ENCODE data around the gene CCDC40.

Gene CCDC40

GRCh38 chr17:80002070-80002641 is 34.3 kb upstream of the CCDC40 start:
- DNase-seq = no peak

- DNase-seq = no peak
These were observed 33.6 kb upstream of the CCDC40 start for GRCh38 chr17:80002690-80003490.

GRCh38 chr17:80003969-80004368 is 32.5 kb upstream of the CCDC40 start:
- no peak for DNase-seq

- peak; percentile 48 for DNase-seq
These were observed 30.8 kb upstream of the CCDC40 start for GRCh38 chr17:80005360-80006338.

GRCh38 chr17:80006339-80006720 is 30.1 kb upstream of the CCDC40 start:
- DNase-seq = no peak

- DNase-seq = no peak
These were observed 29.4 kb upstream of the CCDC40 start for GRCh38 chr17:80006811-80007752.

- DNase-seq = no peak
These were observed 28.5 kb upstream of the CCDC40 start for GRCh38 chr17:80007939-80008338.

GRCh38 chr17:80008383-80008840 is 28.0 kb upstream of the CCDC40 start:
- DNase-seq = peak; percentile 80

- DNase-seq = no peak
These were observed 27.6 kb upstream of the CCDC40 start for GRCh38 chr17:80008848-80009247.

GRCh38 chr17:80009391-80010282 is 26.8 kb upstream of the CCDC40 start:
- DNase-seq = no peak

GRCh38 chr17:80010283-80010858 is 26.1 kb upstream of the CCDC40 start:
- DNase-seq = no peak

- DNase-seq = no peak
These were observed 24.4 kb upstream of the CCDC40 start for GRCh38 chr17:80011989-80012555.

GRCh38 chr17:80012765-80013741 is 23.4 kb upstream of the CCDC40 start:
- DNase-seq = no peak

- DNase-seq = no peak
These were observed 19.0 kb upstream of the CCDC40 start for GRCh38 chr17:80017226-80018010.

- DNase-seq = no peak
These were observed 17.4 kb upstream of the CCDC40 start for GRCh38 chr17:80018917-80019651.

- no peak for DNase-seq
These were observed 14.8 kb upstream of the CCDC40 start for GRCh38 chr17:80021600-80021999.

- DNase-seq = no peak
These were observed 12.8 kb upstream of the CCDC40 start for GRCh38 chr17:80023481-80024205.
